ENCODE measurements around the gene PRDM1. TPM values are rescaled to one million over a fixed set of nuclear protein-coding genes. Genes with fewer than 3 reads are reported as not detected.

Gene PRDM1
- polyA plus RNA-seq, 1 of the 3 experiments (the other 2 are of a cell fraction) = 4.0 TPM

DNA sequence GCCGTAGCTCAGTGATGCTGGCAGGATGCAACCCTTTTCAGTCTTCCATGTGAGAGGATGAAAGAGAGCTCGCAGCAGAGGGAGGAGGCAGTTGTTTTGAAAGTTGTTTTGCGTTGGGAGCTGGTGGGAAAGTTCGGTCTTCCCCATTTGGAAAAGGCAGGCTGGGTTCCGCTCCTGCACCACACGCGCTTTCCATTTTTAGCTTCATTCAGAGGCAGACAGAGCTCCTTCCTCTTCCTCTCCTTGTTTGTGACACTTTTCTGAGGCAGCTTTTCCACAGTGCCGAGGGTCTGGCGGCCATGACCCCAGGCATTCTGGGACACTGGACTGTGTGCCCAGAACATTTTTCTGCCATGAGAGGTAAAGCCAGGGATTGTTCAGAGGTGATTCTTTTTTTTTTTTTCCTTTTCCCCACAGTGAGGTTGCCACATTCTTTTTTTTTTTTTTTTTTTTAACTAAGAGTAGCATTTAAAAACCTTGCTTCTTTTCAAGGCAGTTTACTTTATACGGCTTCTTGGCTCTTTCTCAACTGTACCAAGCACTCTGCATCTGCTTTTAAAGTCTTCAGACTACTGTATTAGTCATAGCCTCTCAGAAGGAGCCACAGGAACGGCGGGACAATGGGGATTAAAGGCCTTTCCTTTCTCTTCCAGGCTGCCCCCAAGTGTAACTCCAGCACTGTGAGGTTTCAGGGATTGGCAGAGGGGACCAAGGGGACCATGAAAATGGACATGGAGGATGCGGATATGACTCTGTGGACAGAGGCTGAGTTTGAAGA lies 1.6 kb downstream of the PRDM1 start (continued):
- TF ChIP-seq NRF1 (IDR thresholded peaks at IDR 0.05; ENCODE audit: low read depth, low read length) = no peak
- TF ChIP-seq CHD2 (IDR thresholded peaks at IDR 0.05; ENCODE audit: low read length, partially characterized antibody) = no peak
- TF ChIP-seq TEAD4 (IDR thresholded peaks at IDR 0.05; ENCODE audit: borderline replicate concordance, insufficient read depth) = no peak
- TF ChIP-seq, protein P1, sequence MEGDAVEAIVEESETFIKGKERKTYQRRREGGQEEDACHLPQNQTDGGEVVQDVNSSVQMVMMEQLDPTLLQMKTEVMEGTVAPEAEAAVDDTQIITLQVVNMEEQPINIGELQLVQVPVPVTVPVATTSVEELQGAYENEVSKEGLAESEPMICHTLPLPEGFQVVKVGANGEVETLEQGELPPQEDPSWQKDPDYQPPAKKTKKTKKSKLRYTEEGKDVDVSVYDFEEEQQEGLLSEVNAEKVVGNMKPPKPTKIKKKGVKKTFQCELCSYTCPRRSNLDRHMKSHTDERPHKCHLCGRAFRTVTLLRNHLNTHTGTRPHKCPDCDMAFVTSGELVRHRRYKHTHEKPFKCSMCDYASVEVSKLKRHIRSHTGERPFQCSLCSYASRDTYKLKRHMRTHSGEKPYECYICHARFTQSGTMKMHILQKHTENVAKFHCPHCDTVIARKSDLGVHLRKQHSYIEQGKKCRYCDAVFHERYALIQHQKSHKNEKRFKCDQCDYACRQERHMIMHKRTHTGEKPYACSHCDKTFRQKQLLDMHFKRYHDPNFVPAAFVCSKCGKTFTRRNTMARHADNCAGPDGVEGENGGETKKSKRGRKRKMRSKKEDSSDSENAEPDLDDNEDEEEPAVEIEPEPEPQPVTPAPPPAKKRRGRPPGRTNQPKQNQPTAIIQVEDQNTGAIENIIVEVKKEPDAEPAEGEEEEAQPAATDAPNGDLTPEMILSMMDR (IDR thresholded peaks at IDR 0.05) = no peak
- no peak for TF ChIP-seq POLR2AphosphoS5 (IDR thresholded peaks at IDR 0.05; ENCODE audit: low read depth, low read length)
- TF ChIP-seq EZH2phosphoT487 (IDR thresholded peaks at IDR 0.05; ENCODE audit: borderline replicate concordance, low read depth) = no peak
- no peak for TF ChIP-seq SMC3 (IDR thresholded peaks at IDR 0.05; ENCODE audit: low read depth, low read length)
- TF ChIP-seq TCF12 (IDR thresholded peaks at IDR 0.05) = 0 out of 2 replicates have a peak, but pooled peaks have one; percentile 51
- no peak; a peak in 1 of 4 replicates for TF ChIP-seq EP300 (IDR thresholded peaks at IDR 0.05; ENCODE audit: borderline replicate concordance in 1 of 2, low read depth in 1 of 2, low read length in 1 of 2)
- TF ChIP-seq MXI1 (IDR thresholded peaks at IDR 0.05; ENCODE audit: low read depth, low read length) = no peak
- TF ChIP-seq SIN3A (IDR thresholded peaks at IDR 0.05; ENCODE audit: borderline replicate concordance, low read depth, low read length) = no peak
- TF ChIP-seq RAD21 (IDR thresholded peaks at IDR 0.05; ENCODE audit: low read length) = no peak
- TF ChIP-seq GABPA (IDR thresholded peaks at IDR 0.05; ENCODE audit: low read depth) = no peak
- TF ChIP-seq JUND (IDR thresholded peaks at IDR 0.05) = peak; percentile 39; the same call in 1 of the 2 replicates
- TF ChIP-seq GATA2 (CRISPR knock-in tag; IDR thresholded peaks at IDR 0.05) = no peak
- no peak for TF ChIP-seq FOXM1 (IDR thresholded peaks at IDR 0.05; ENCODE audit: low read depth)
- TF ChIP-seq NFIC (IDR thresholded peaks at IDR 0.05; ENCODE audit: borderline replicate concordance) = peak; percentile 34; the same call in 1 of the 2 replicates

DNA sequence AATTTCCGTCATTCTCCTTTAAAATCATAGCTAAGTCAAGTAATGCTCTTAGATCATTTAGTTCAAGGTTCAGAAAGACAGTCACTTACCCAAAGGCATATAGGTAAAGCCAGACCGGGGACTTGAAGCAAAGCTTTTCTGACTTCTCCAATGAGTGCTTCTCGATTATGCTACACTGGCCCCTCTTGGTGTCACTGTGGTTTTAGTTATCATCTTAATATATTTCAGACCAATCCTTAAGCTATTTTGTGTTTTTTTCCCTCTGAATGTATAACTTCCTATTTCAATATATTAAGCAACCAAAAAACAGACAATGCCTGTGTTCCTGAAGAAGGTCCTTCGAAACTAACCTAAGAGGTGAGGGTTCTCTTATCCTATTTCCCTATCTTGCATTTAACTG lies 3.9 kb downstream of the PRDM1 start:
- no peak overlapping the region; the same call in 1 of the 2 replicates for H2AFZ ChIP-seq (ENCODE audit: low read depth)
- DNase-seq = no peak
- peaks cover 5 to 13% of the 10 kb centered on the region in 2 experiments; a peak in 3 of 4 replicates for H3K4me1 ChIP-seq (ENCODE audit: control insufficient read depth in 1 of 2, insufficient read depth in 2 of 2, low read depth in 1 of 2, low read length in 1 of 2)
- H3K4me3 ChIP-seq (ENCODE audit: low read depth in 2 of 2, low read length in 1 of 2) = peak overlapping the region in 1 of 2 experiments; percentile 19; a peak in 2 of 4 replicates
- no peak overlapping the region for H3K27ac ChIP-seq (ENCODE audit: low read depth in 2 of 2, low read length in 1 of 2)
- no peaks in the 10 kb centered on the region for H3K9me2 ChIP-seq
- POLR2A ChIA-PET = no interaction called here
- peaks cover 5 to 9% of the 10 kb centered on the region in 2 experiments for H3K36me3 ChIP-seq (replicated peaks in 1 of 2; ENCODE audit: control insufficient read depth in 1 of 2, insufficient read depth in 2 of 2, low read length in 1 of 2)
- H3K9ac ChIP-seq = no peak overlapping the region
- no peaks in the 10 kb centered on the region for H4K20me1 ChIP-seq (ENCODE audit: insufficient read depth)
- peaks cover 22% of the 10 kb centered on the region for H3F3A ChIP-seq (replicated peaks; ENCODE audit: insufficient read depth)
- CTCF ChIA-PET = interaction anchor here (0.8 to 1.7 kb wide), 9 partner anchors 9 to 213 kb away, joined by 3 to 10 read pairs (median 4); no protein-coding TSS in a partner anchor
- no peaks in the 10 kb centered on the region for H3K9me3 ChIP-seq
- H3K4me2 ChIP-seq = peak overlapping the region; percentile 85; the same call in 1 of the 2 replicates
- H3K79me2 ChIP-seq (ENCODE audit: insufficient read depth) = peaks cover 47% of the 10 kb centered on the region
- 83% methylated on average over 4 of the region's 4 CpGs for WGBS (ENCODE audit: low lambda C conversion rate)
- H3K27me3 ChIP-seq (ENCODE audit: insufficient read depth) = no peaks in the 10 kb centered on the region
- no peak for TF ChIP-seq NFIC (IDR thresholded peaks at IDR 0.05; ENCODE audit: borderline replicate concordance)
- TF ChIP-seq RCOR1 (IDR thresholded peaks at IDR 0.05; ENCODE audit: low read length) = no peak
- no peak for TF ChIP-seq MEF2A (IDR thresholded peaks at IDR 0.05; ENCODE audit: borderline replicate concordance, low read depth)
- TF ChIP-seq, protein P2, sequence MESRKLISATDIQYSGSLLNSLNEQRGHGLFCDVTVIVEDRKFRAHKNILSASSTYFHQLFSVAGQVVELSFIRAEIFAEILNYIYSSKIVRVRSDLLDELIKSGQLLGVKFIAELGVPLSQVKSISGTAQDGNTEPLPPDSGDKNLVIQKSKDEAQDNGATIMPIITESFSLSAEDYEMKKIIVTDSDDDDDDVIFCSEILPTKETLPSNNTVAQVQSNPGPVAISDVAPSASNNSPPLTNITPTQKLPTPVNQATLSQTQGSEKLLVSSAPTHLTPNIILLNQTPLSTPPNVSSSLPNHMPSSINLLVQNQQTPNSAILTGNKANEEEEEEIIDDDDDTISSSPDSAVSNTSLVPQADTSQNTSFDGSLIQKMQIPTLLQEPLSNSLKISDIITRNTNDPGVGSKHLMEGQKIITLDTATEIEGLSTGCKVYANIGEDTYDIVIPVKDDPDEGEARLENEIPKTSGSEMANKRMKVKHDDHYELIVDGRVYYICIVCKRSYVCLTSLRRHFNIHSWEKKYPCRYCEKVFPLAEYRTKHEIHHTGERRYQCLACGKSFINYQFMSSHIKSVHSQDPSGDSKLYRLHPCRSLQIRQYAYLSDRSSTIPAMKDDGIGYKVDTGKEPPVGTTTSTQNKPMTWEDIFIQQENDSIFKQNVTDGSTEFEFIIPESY (IDR thresholded peaks at IDR 0.05; ENCODE audit: borderline replicate concordance, low read depth) = no peak
- TF ChIP-seq, protein P3, sequence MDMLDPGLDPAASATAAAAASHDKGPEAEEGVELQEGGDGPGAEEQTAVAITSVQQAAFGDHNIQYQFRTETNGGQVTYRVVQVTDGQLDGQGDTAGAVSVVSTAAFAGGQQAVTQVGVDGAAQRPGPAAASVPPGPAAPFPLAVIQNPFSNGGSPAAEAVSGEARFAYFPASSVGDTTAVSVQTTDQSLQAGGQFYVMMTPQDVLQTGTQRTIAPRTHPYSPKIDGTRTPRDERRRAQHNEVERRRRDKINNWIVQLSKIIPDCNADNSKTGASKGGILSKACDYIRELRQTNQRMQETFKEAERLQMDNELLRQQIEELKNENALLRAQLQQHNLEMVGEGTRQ (IDR thresholded peaks at IDR 0.05; ENCODE audit: borderline replicate concordance, low read depth, low read length) = no peak
- peak; percentile 45 for TF ChIP-seq SMC3 (IDR thresholded peaks at IDR 0.05; ENCODE audit: low read depth, low read length)
- TF ChIP-seq EZH2phosphoT487 (IDR thresholded peaks at IDR 0.05; ENCODE audit: borderline replicate concordance, low read depth) = no peak
- TF ChIP-seq YY1 (IDR thresholded peaks at IDR 0.05; ENCODE audit: low read depth) = no peak
- no peak for TF ChIP-seq CHD2 (IDR thresholded peaks at IDR 0.05; ENCODE audit: low read length, partially characterized antibody)
- no peak for TF ChIP-seq RFX5 (IDR thresholded peaks at IDR 0.05; ENCODE audit: low read length)
- TF ChIP-seq POLR2AphosphoS5 (IDR thresholded peaks at IDR 0.05; ENCODE audit: low read depth, low read length) = no peak
- TF ChIP-seq FOXM1 (IDR thresholded peaks at IDR 0.05; ENCODE audit: low read depth) = no peak
- TF ChIP-seq RAD21 (IDR thresholded peaks at IDR 0.05; ENCODE audit: low read length) = peak; percentile 60
- TF ChIP-seq TEAD4 (IDR thresholded peaks at IDR 0.05; ENCODE audit: borderline replicate concordance, insufficient read depth) = no peak
- TF ChIP-seq, protein P1 (IDR thresholded peaks at IDR 0.05) = peak; percentile 54

All from SK-N-SH (cell line).